ENCODE results near the gene PABPN1L.
"Not testable (repeated sequence)": the region's sequence is repeated elsewhere in the genome, so short reads cannot be mapped to it uniquely, and the experiment has no call there.

PABPN1L gene

DNA sequence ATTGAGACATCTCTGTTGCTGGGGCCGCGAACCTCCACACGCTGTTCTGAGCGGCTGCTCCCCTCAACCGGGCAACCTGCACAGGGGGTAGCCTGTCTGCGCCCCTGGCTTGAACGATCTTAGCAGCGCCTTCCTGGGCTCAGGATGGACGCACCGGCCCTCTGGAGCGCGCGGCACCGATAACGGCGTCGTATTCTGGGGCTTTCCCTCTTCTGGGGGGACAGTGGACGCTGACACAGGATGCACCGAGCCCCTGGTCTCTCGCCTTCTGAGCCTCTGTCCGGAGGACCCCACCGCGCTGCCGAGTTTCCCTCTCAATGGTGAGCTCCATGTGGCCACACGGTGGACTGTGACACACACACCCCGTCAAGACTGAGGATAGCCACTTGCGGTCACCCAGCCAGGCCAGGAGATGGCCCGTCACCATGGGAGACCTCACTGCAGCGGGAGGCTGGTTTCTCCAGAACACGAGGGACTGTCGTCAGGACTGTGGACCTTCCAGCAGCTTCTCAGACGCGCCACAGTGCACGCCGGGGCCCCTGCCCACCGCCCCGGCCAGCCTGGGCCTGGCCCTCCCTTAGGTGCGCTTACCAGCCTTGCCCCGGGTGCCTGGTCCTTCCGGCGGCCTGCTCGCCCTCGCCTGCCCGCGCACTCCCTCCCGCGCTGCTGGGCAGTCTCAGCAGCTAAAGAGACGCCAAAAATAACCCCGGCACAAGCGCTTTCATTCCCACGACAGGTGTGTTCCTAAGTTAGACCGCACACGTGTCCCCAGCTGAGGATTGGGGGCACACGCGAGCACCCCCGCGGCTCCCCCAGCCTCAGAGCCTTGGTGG is 30.0 kb upstream of the PABPN1L start:
- H3K9ac ChIP-seq (ENCODE audit: low read length), result no peak overlapping the region
- no peaks in the 10 kb centered on the region for H3K9me3 ChIP-seq (replicated peaks; ENCODE audit: insufficient read depth, low read length)
- no peaks in the 10 kb centered on the region for H3K36me3 ChIP-seq (replicated peaks; ENCODE audit: insufficient read depth, low read length)
- no peak overlapping the region for H2AFZ ChIP-seq (ENCODE audit: low read length)
- H3K9me2 ChIP-seq (replicated peaks; ENCODE audit: insufficient read depth, low read length), result no peaks in the 10 kb centered on the region
- H3K27me3 ChIP-seq (replicated peaks; ENCODE audit: insufficient read depth, low read length), result no peaks in the 10 kb centered on the region
- no peak overlapping the region for H3K27ac ChIP-seq (ENCODE audit: low read length)
- H3K79me2 ChIP-seq (ENCODE audit: low read length), result no peaks in the 10 kb centered on the region
- no peaks in the 10 kb centered on the region for H3F3A ChIP-seq (ENCODE audit: insufficient read depth, low read length)
- H3K4me2 ChIP-seq (ENCODE audit: low read depth, low read length), result no peak overlapping the region
- no peaks in the 10 kb centered on the region for H4K20me1 ChIP-seq (ENCODE audit: insufficient read depth, low read length)
- DNase-seq, result no peak
- TF ChIP-seq EZH2 (optimal IDR thresholded peaks at IDR 0.05; ENCODE audit: low read depth, low read length) (no peak), CTCF (IDR thresholded peaks at IDR 0.05; ENCODE audit: low read length) (no peak), EZH2phosphoT487 (IDR thresholded peaks at IDR 0.05; ENCODE audit: low read length) (no peak)
- no peaks in the 10 kb centered on the region for H3K4me1 ChIP-seq (ENCODE audit: low read length)
- no peak overlapping the region for H3K4me3 ChIP-seq (ENCODE audit: low read length)

DNA sequence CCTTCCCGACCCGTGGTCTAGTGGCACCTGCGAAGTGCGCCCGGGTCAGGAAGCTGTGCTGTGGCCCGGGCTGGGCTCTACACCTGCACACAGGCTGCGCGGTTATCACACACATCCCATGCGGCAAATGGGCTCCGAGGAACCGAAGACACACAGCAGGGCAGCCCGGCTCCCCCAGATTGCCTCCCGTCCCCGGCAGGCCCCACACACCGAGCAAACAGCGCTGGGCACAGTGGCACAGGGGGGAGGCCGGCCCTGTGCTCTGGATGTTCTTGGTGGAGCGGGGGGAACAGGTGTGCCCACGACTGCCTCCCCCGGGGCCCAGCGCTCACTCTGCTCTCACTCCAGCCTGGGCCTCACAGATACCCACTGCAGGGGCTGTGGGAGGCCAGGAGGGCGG is 28.9 kb upstream of the PABPN1L start:
- no peak overlapping the region for H3K27ac ChIP-seq (ENCODE audit: low read length)
- no peak overlapping the region for H3K4me3 ChIP-seq (ENCODE audit: low read length)
- H2AFZ ChIP-seq (ENCODE audit: low read length), result no peak overlapping the region
- no peaks in the 10 kb centered on the region for H4K20me1 ChIP-seq (ENCODE audit: insufficient read depth, low read length)
- TF ChIP-seq EZH2phosphoT487 (IDR thresholded peaks at IDR 0.05; ENCODE audit: low read length), result no peak
- no peak for TF ChIP-seq CTCF (IDR thresholded peaks at IDR 0.05; ENCODE audit: low read length)
- no peak for TF ChIP-seq EZH2 (optimal IDR thresholded peaks at IDR 0.05; ENCODE audit: low read depth, low read length)
- no peak overlapping the region for H3K9ac ChIP-seq (ENCODE audit: low read length)
- no peaks in the 10 kb centered on the region for H3K36me3 ChIP-seq (replicated peaks; ENCODE audit: insufficient read depth, low read length)
- no peaks in the 10 kb centered on the region for H3F3A ChIP-seq (ENCODE audit: insufficient read depth, low read length)
- H3K27me3 ChIP-seq (replicated peaks; ENCODE audit: insufficient read depth, low read length), result no peaks in the 10 kb centered on the region
- no peaks in the 10 kb centered on the region for H3K9me2 ChIP-seq (replicated peaks; ENCODE audit: insufficient read depth, low read length)
- no peaks in the 10 kb centered on the region for H3K9me3 ChIP-seq (replicated peaks; ENCODE audit: insufficient read depth, low read length)
- H3K4me2 ChIP-seq (ENCODE audit: low read depth, low read length), result no peak overlapping the region
- H3K4me1 ChIP-seq (ENCODE audit: low read length), result no peaks in the 10 kb centered on the region
- no peaks in the 10 kb centered on the region for H3K79me2 ChIP-seq (ENCODE audit: low read length)
- no peak for DNase-seq

- no peak overlapping the region for H2AFZ ChIP-seq (ENCODE audit: low read length)
- no peak overlapping the region for H3K4me3 ChIP-seq (ENCODE audit: low read length)
- H3K9ac ChIP-seq (ENCODE audit: low read length), result no peak overlapping the region
- no peaks in the 10 kb centered on the region for H3K36me3 ChIP-seq (replicated peaks; ENCODE audit: insufficient read depth, low read length)
- DNase-seq, result no peak
- no peaks in the 10 kb centered on the region for H3K4me1 ChIP-seq (ENCODE audit: low read length)
- TF ChIP-seq EZH2 (optimal IDR thresholded peaks at IDR 0.05; ENCODE audit: low read depth, low read length) (no peak), CTCF (IDR thresholded peaks at IDR 0.05; ENCODE audit: low read length) (no peak), EZH2phosphoT487 (IDR thresholded peaks at IDR 0.05; ENCODE audit: low read length) (no peak)
- H3K4me2 ChIP-seq (ENCODE audit: low read depth, low read length), result no peak overlapping the region
- H3K79me2 ChIP-seq (ENCODE audit: low read length), result no peaks in the 10 kb centered on the region
- H4K20me1 ChIP-seq (ENCODE audit: insufficient read depth, low read length), result no peaks in the 10 kb centered on the region
- no peaks in the 10 kb centered on the region for H3K9me3 ChIP-seq (replicated peaks; ENCODE audit: insufficient read depth, low read length)
- H3K27me3 ChIP-seq (replicated peaks; ENCODE audit: insufficient read depth, low read length), result no peaks in the 10 kb centered on the region
- H3K9me2 ChIP-seq (replicated peaks; ENCODE audit: insufficient read depth, low read length), result no peaks in the 10 kb centered on the region
- no peaks in the 10 kb centered on the region for H3F3A ChIP-seq (ENCODE audit: insufficient read depth, low read length)
- H3K27ac ChIP-seq (ENCODE audit: low read length), result no peak overlapping the region
Observed at GRCh38 chr16:88894681-88895300, 28.3 kb upstream of the PABPN1L start.

DNA sequence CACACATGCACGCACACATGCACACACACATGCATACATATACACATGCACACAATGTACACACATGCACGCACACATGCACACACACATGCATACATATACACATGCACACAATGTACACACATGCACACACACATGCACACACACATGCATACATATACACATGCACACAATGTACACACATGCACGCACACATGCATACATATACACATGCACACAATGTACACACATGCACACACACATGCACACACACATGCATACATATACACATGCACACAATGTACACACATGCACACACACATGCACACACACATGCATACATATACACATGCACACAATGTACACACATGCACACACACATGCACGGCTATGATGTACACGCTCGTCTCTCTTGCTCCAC is 27.8 kb upstream of the PABPN1L start:
- not testable (repeated sequence) for H3K27me3 ChIP-seq (replicated peaks; ENCODE audit: insufficient read depth, low read length); DNase-seq

More for the DNA sequence above, 27.8 kb upstream of the PABPN1L start:
- not testable (repeated sequence) for H3K9me3 ChIP-seq (replicated peaks; ENCODE audit: insufficient read depth, low read length); H3K4me1 ChIP-seq (ENCODE audit: low read length); H3K36me3 ChIP-seq (replicated peaks; ENCODE audit: insufficient read depth, low read length); H3K9me2 ChIP-seq (replicated peaks; ENCODE audit: insufficient read depth, low read length); H2AFZ ChIP-seq (ENCODE audit: low read length); H3K4me2 ChIP-seq (ENCODE audit: low read depth, low read length); H4K20me1 ChIP-seq (ENCODE audit: insufficient read depth, low read length); H3K79me2 ChIP-seq (ENCODE audit: low read length); H3K4me3 ChIP-seq (ENCODE audit: low read length); H3K9ac ChIP-seq (ENCODE audit: low read length); H3K27ac ChIP-seq (ENCODE audit: low read length); H3F3A ChIP-seq (ENCODE audit: insufficient read depth, low read length)

Measured in MM.1S (cell line).